Common myeloid progenitor, CD34-positive (primary cell): ENCODE measurements around the gene FBXO22.

Source experiments
- CTCF ChIA-PET: fragments of 350-600 bp; sonication (Branson Sonifier 250); formaldehyde crosslinking; loops from one replicate; lab custom pipeline; 2021; ENCODE audit warnings: antibody characterized with exemption; lab: Charles Lee
- POLR2A ChIA-PET: fragments of 350-600 bp; sonication (Branson Sonifier 250); formaldehyde crosslinking; loops from one replicate; lab custom pipeline; 2021; ENCODE audit warnings: antibody characterized with exemption; lab: Charles Lee
- DNase-seq, 3 donors: peaks; one replicate each; pipeline versions ENCODE4 v3.0.0 to v3.0.0-alpha.2; 2013
- H3K27ac ChIP-seq, 2 experiments: 1 replicate in 1 of 2; 2 replicates in 1 of 2; pipeline ENCODE4 v1.7.0; 2013; ENCODE audit warnings: inconsistent platforms in 2 of 2, low read length in 2 of 2, mild to moderate bottlenecking in 2 of 2, low read depth in 1 of 2, moderate library complexity in 1 of 2; ENCODE audit not compliant: severe bottlenecking in 2 of 2, insufficient read depth in 1 of 2, poor library complexity in 1 of 2
- H3K27me3 ChIP-seq, 5 experiments: replicated peaks in 2 of 5; 1 replicate in 3 of 5; 2 replicates in 2 of 5; pipeline versions ENCODE4 v1.6.1 to v1.7.0; 2013; ENCODE audit warnings: low read length in 4 of 5, mild to moderate bottlenecking in 2 of 5, moderate library complexity in 2 of 5, inconsistent platforms in 1 of 5; ENCODE audit not compliant: insufficient read depth in 5 of 5, control insufficient read depth in 4 of 5
- H3K36me3 ChIP-seq, 4 experiments: 1 replicate in 2 of 4; 2 replicates in 2 of 4; pipeline versions ENCODE4 v1.6.1 to v1.7.0; 2013; ENCODE audit warnings: low read length in 3 of 4, control low read depth in 1 of 4, mild to moderate bottlenecking in 1 of 4; ENCODE audit not compliant: control insufficient read depth in 4 of 4, insufficient read depth in 4 of 4
- H3K4me1 ChIP-seq, 4 experiments: 1 replicate in 3 of 4; 2 replicates in 1 of 4; pipeline versions ENCODE4 v1.6.1 to v1.7.1; 2013; ENCODE audit warnings: low read length in 3 of 4, mild to moderate bottlenecking in 3 of 4, control low read depth in 1 of 4, inconsistent platforms in 1 of 4, moderate library complexity in 1 of 4; ENCODE audit not compliant: control insufficient read depth in 4 of 4, insufficient read depth in 4 of 4; ENCODE audit errors: control extremely low read depth in 1 of 4
- H3K4me3 ChIP-seq, 7 experiments: 1 replicate in 4 of 7; 2 replicates in 3 of 7; pipeline versions ENCODE4 v1.5.1 to v1.7.0; 2013; ENCODE audit warnings: mild to moderate bottlenecking in 7 of 7, low read length in 6 of 7, moderate library complexity in 6 of 7, inconsistent platforms in 2 of 7, low read depth in 2 of 7, control low read depth in 1 of 7; ENCODE audit not compliant: insufficient read depth in 4 of 7, control insufficient read depth in 1 of 7; ENCODE audit errors: extremely low read depth in 1 of 7
- H3K9me3 ChIP-seq, 5 experiments: 1 replicate in 4 of 5; 2 replicates in 1 of 5; pipeline versions ENCODE4 v1.6.1 to v1.7.1; 2013; ENCODE audit warnings: low read length in 4 of 5, mild to moderate bottlenecking in 2 of 5, inconsistent platforms in 1 of 5, low read depth in 1 of 5, moderate library complexity in 1 of 5; ENCODE audit not compliant: control insufficient read depth in 4 of 5, insufficient read depth in 2 of 5; ENCODE audit errors: control extremely low read depth in 1 of 5
- WGBS: methylation state at CpG from one replicate; pipeline ENCODE4 v1.1.5; 2013; ENCODE audit not compliant: insufficient coverage; 5-methylcytosine and 5-hydroxymethylcytosine counted together

The FBXO22 gene

DNA sequence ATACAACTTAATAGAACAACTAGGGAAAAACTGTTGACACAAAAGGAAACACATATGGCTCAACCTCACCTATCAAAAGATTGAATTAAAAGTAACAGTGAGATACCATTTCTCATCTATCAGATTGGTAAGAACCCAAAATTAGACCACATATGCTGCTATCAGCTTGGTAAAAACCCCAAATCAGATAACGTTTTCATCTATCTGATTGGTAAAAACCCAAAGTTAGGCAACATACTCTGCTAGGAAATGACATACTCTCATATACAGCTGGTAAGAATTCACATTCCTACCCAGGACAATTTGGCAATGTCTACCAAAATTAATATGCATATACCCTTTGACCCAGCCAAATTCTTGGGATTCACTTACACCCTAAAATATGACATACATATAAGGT is 82.3 kb downstream of the FBXO22 start:
- WGBS = 100% methylated on average over 1 of the region's 1 CpG

GRCh38 chr15:75989045-75989444 is 85.4 kb downstream of the FBXO22 start:
- ChIA-PET POLR2A (no interaction called here), CTCF (no interaction called here)
- H3K9me3 ChIP-seq = peaks cover 0 to 7% (median 0%) of the 10 kb centered on the region in 5 experiments
- no peak overlapping the region for H3K4me3 ChIP-seq
- 100% methylated on average over 1 of the region's 2 CpGs for WGBS
- no peak overlapping the region for H3K27ac ChIP-seq
- no peak for DNase-seq
- H3K27me3 ChIP-seq = no peaks in the 10 kb centered on the region
- H3K4me1 ChIP-seq = no peaks in the 10 kb centered on the region
- H3K36me3 ChIP-seq = no peaks in the 10 kb centered on the region

More for the DNA sequence above, 82.3 kb downstream of the FBXO22 start:
- ChIA-PET POLR2A (no interaction called here), CTCF (no interaction called here)
- H3K27ac ChIP-seq = no peak overlapping the region
- H3K36me3 ChIP-seq = no peaks in the 10 kb centered on the region
- H3K9me3 ChIP-seq = no peaks in the 10 kb centered on the region
- H3K4me3 ChIP-seq = no peak overlapping the region
- H3K27me3 ChIP-seq = no peaks in the 10 kb centered on the region
- DNase-seq = no peak
- H3K4me1 ChIP-seq = no peaks in the 10 kb centered on the region

DNA sequence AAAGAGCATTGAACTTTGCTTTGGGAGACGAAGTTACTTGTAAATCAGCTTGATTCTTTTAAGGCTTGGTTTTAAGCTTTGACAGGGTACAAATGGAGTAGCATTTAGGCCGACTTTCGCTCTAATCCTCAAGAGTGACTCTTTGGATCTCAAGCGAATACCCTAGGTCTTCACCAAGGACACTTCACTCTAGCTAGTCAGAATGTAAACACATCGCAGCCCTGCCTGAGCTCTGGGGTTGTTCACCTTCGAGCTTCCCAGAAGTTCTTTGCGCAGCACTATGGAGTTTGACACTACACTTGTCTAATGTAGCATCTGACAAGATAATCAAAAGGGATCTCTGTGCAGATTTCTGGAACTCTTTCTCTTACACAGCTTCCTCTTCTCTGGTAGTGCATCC is 86.2 kb downstream of the FBXO22 start:
- Histone ChIP-seq H3K27me3 (no peaks in the 10 kb centered on the region), H3K27ac (no peak overlapping the region), H3K36me3 (no peaks in the 10 kb centered on the region), H3K9me3 (peaks cover 0 to 10% (median 0%) of the 10 kb centered on the region in 5 experiments), H3K4me3 (no peak overlapping the region), H3K4me1 (no peaks in the 10 kb centered on the region)
- CTCF ChIA-PET = interaction anchor here (0.9 kb wide), 1 partner anchor 25 kb away, joined by 3 read pairs; no protein-coding TSS in a partner anchor
- POLR2A ChIA-PET = no interaction called here
- DNase-seq = no peak
- 83% methylated on average over 6 of the region's 7 CpGs for WGBS
